H1 (cell line): Measurements from ENCODE around the gene TAS2R1. TPM values are rescaled to one million over a fixed set of nuclear protein-coding genes. Genes with fewer than 3 reads are reported as not detected.

Experiments used
- JUN ChIP-seq: IDR thresholded peaks from 2 replicates; pipeline ENCODE4 v1.6.1; 2011; ENCODE audit warnings: low read depth, mild to moderate bottlenecking, improper control_type of control experiment, low read length
- KDM4A ChIP-seq: IDR thresholded peaks from one replicate; pipeline ENCODE4 v1.7.1; 2012; ENCODE audit warnings: low read depth, mild to moderate bottlenecking, moderate library complexity, low read length, inconsistent platforms; ENCODE audit not compliant: severe bottlenecking
- RBBP5 ChIP-seq: IDR thresholded peaks from 2 replicates; pipeline ENCODE4 v1.7.1; 2012; ENCODE audit warnings: low read depth, mild to moderate bottlenecking, inconsistent platforms, low read length, moderate library complexity, borderline replicate concordance
- SRF ChIP-seq: IDR thresholded peaks from 2 replicates; pipeline ENCODE4 v1.6.1; 2011; ENCODE audit warnings: mild to moderate bottlenecking, low read depth, low read length, moderate library complexity
- polyA plus RNA-seq, 7 experiments: library from polyadenylated mRNA; depleted of rRNA in 3 of 7; stranded (reverse) in 5 of 7; unstranded in 2 of 7; fragments of >200 nt in 5 of 7; fragments of 200-250 nt in 2 of 7; gene quantifications; 1 replicate in 5 of 7; 2 replicates in 1 of 7; 4 replicates in 1 of 7; pipeline versions ENCODE4 v1.2.1 to v1.2.3, GENCODE V29; 2011 to 2013; ENCODE audit warnings: missing spikeins in 2 of 7, mixed read lengths in 2 of 7
- total RNA-seq: library from RNA; stranded (reverse); fragmentation: NEBNext Ultra II Directional; extraction: Animal tissue kit (Norgen Biotek cat#: 25700); gene quantifications from 2 replicates; pipeline ENCODE4 v1.2.1, GENCODE V29; 2021

The TAS2R1 gene
- total and polyA plus RNA-seq, 2 of the 8 experiments (the other 6 are each of a cell fraction or from before 2014, with no cell fraction given), result not detected

DNA sequence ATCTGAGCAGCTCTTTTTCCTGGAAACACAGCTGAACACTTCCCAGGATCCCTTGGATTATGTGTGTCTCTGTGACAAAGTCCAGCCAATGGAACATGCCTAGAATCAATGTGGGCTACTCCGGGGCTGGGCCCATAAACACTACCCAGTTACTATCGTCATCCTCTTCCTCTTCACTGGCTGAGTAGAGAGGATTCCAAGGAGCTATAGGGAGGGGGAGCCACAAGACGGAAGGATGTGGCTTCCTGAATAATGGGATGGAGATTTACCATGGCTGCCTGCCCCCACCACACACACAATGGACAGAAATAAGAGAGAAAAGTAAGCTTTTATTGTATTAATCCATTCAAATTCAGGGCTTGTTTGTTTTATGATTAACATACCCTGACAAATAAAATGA, 22.1 kb upstream of the TAS2R1 start (continued):
- TF ChIP-seq KDM4A (no peak), SRF (no peak), RBBP5 (no peak), JUN (no peak)
